Activated B cell treated with CpG ODN at 0.5 μM for 24 hours (primary cell): Measurements from ENCODE around the gene LMBR1. TPM values are rescaled to one million over a fixed set of nuclear protein-coding genes. Genes with fewer than 3 reads are reported as not detected.

Source experiments
- ATAC-seq: fragments of 200-7000 bp; cut with Tn5 transposase; one replicate; pipeline ENCODE4 v1.10.0; 2021; ENCODE audit warnings: low read depth, mild to moderate bottlenecking, moderate library complexity
- CTCF ChIA-PET: fragments of 350-600 bp; sonication (Branson Sonifier 250); formaldehyde crosslinking; loops from one replicate; lab custom pipeline; 2021; ENCODE audit warnings: antibody characterized with exemption; lab: Charles Lee
- POLR2A ChIA-PET: fragments of 350-600 bp; sonication (Branson Sonifier 250); formaldehyde crosslinking; loops from one replicate; lab custom pipeline; 2021; ENCODE audit warnings: antibody characterized with exemption; lab: Charles Lee
- DNase-seq: peaks from one replicate; pipeline ENCODE4 v3.0.0; 2022
- H3K27ac Mint-ChIP-seq: one replicate; pipeline ENCODE4 v1.8.0; 2020; ENCODE audit warnings: mixed read lengths
- H3K27me3 Mint-ChIP-seq: one replicate; pipeline ENCODE4 v1.8.0; 2021; ENCODE audit warnings: mixed read lengths
- H3K36me3 Mint-ChIP-seq: one replicate; pipeline ENCODE4 v1.8.0; 2021; ENCODE audit warnings: low read depth, mixed read lengths
- H3K4me1 Mint-ChIP-seq: one replicate; pipeline ENCODE4 v1.8.0; 2021; ENCODE audit warnings: mixed read lengths
- H3K4me3 Mint-ChIP-seq: one replicate; pipeline ENCODE4 v1.8.0; 2020; ENCODE audit warnings: mild to moderate bottlenecking, mixed read lengths
- H3K9me3 Mint-ChIP-seq: one replicate; pipeline ENCODE4 v1.8.0; 2020; ENCODE audit warnings: mixed read lengths
- CTCF ChIP-seq: fragments of 200-600 bp; IDR thresholded peaks from one replicate; pipeline ENCODE4 v1.8.0; 2022; ENCODE audit warnings: antibody characterized with exemption, mild to moderate bottlenecking
- intact Hi-C: fragments of 100-400 bp; cut with micrococcal nuclease; formaldehyde crosslinking; loops from one replicate; pipeline ENCODE4 v1.15.1; 2024
- total RNA-seq: library from RNA; stranded (reverse); gene quantifications from 2 replicates; pipeline ENCODE4 v1.2.3, GENCODE V29; 2022

The LMBR1 gene
- total RNA-seq, 1 donor from 2014 or later, result 67.9 TPM

- Mint-ChIP-seq H3K4me3 (no peak overlapping the region), H3K4me1 (no peaks in the 10 kb centered on the region), H3K9me3 (no peaks in the 10 kb centered on the region), H3K36me3 (peaks cover 23% of the 10 kb centered on the region), H3K27me3 (no peaks in the 10 kb centered on the region), H3K27ac (no peak overlapping the region)
- POLR2A ChIA-PET, result no interaction called here
- no peak for DNase-seq
- intact Hi-C loops, result no loop called here
- CTCF ChIA-PET, result no interaction called here
- ATAC-seq, result no peak
- TF ChIP-seq CTCF, result no peak
These were observed 223.8 kb downstream of the LMBR1 start for GRCh38 chr7:156669035-156669828.

GRCh38 chr7:156668130-156668741 is 224.7 kb downstream of the LMBR1 start:
- no peak overlapping the region for H3K27ac Mint-ChIP-seq
- DNase-seq (no peak), ATAC-seq (no peak)
- no peak overlapping the region for H3K4me3 Mint-ChIP-seq
- H3K4me1 Mint-ChIP-seq, result no peaks in the 10 kb centered on the region
- TF ChIP-seq CTCF, result no peak
- ChIA-PET POLR2A (interaction anchor here (0.6 kb wide), 1 partner anchor 207 kb away, joined by 4 read pairs; no protein-coding TSS in a partner anchor), CTCF (no interaction called here)
- H3K9me3 Mint-ChIP-seq, result no peaks in the 10 kb centered on the region
- H3K27me3 Mint-ChIP-seq, result no peaks in the 10 kb centered on the region
- peaks cover 18% of the 10 kb centered on the region for H3K36me3 Mint-ChIP-seq
- intact Hi-C loops, result no loop called here

- DNase-seq (no peak), ATAC-seq (no peak)
- H3K4me3 Mint-ChIP-seq, result no peak overlapping the region
- H3K9me3 Mint-ChIP-seq, result no peaks in the 10 kb centered on the region
- H3K4me1 Mint-ChIP-seq, result no peaks in the 10 kb centered on the region
- ChIA-PET CTCF (no interaction called here), POLR2A (no interaction called here)
- no peak overlapping the region for H3K27ac Mint-ChIP-seq
- H3K36me3 Mint-ChIP-seq, result peaks cover 12% of the 10 kb centered on the region
- intact Hi-C loops, result no loop called here
- no peaks in the 10 kb centered on the region for H3K27me3 Mint-ChIP-seq
- TF ChIP-seq CTCF, result no peak
These were observed 225.9 kb downstream of the LMBR1 start for GRCh38 chr7:156667110-156667426.

GRCh38 chr7:156666368-156667109 is 226.4 kb downstream of the LMBR1 start:
- ATAC-seq (no peak), DNase-seq (no peak)
- POLR2A ChIA-PET, result no interaction called here
- Mint-ChIP-seq H3K4me3 (no peak overlapping the region), H3K4me1 (no peaks in the 10 kb centered on the region), H3K27me3 (no peaks in the 10 kb centered on the region), H3K27ac (no peak overlapping the region), H3K9me3 (no peaks in the 10 kb centered on the region), H3K36me3 (peaks cover 12% of the 10 kb centered on the region)
- no peak for TF ChIP-seq CTCF
- CTCF ChIA-PET, result no interaction called here
- intact Hi-C loops, result no loop called here

GRCh38 chr7:156665101-156665500 is 227.9 kb downstream of the LMBR1 start:
- no peak for TF ChIP-seq CTCF
- ChIA-PET POLR2A (no interaction called here), CTCF (no interaction called here)
- Mint-ChIP-seq H3K4me1 (no peaks in the 10 kb centered on the region), H3K27me3 (no peaks in the 10 kb centered on the region), H3K4me3 (no peak overlapping the region), H3K27ac (no peak overlapping the region), H3K36me3 (peaks cover 3% of the 10 kb centered on the region), H3K9me3 (no peaks in the 10 kb centered on the region)
- DNase-seq (no peak), ATAC-seq (no peak)
- intact Hi-C loops, result no loop called here
